ENCODE measurements around the gene FASN.
A peak's percentile ranks its signal among the peaks of the same experiment; 100 is the strongest.
"Not testable (repeated sequence)": the region's sequence is repeated elsewhere in the genome, so short reads cannot be mapped to it uniquely, and the experiment has no call there.

FASN gene

GRCh38 chr17:82098169-82098938, at the start of gene FASN:
Gene FASN (minus strand): TSS chr17:82098236. CDS start chr17:82096445, 1,791 bp downstream.
- peak; percentile 95 for DNase-seq (ENCODE audit: low spot score)

- no peak for DNase-seq (ENCODE audit: low spot score)
These were observed 48.9 kb upstream of the FASN start for GRCh38 chr17:82146663-82147654.

GRCh38 chr17:82145550-82146155, 47.6 kb upstream of the FASN start:
- DNase-seq (ENCODE audit: low spot score): no peak

- no peak for DNase-seq (ENCODE audit: low spot score)
These were observed 45.3 kb upstream of the FASN start for GRCh38 chr17:82143333-82143732.

GRCh38 chr17:82139961-82140360, 41.9 kb upstream of the FASN start:
- not testable (repeated sequence) for DNase-seq (ENCODE audit: low spot score)

- no peak for DNase-seq (ENCODE audit: low spot score)
These were observed 40.5 kb upstream of the FASN start for GRCh38 chr17:82138511-82138992.

GRCh38 chr17:82134101-82134500, 36.1 kb upstream of the FASN start:
- DNase-seq (ENCODE audit: low spot score): no peak

GRCh38 chr17:82133166-82133953, 35.3 kb upstream of the FASN start:
- not testable (repeated sequence) for DNase-seq (ENCODE audit: low spot score)

- no peak for DNase-seq (ENCODE audit: low spot score)
These were observed 31.1 kb upstream of the FASN start for GRCh38 chr17:82129095-82129494.

- DNase-seq (ENCODE audit: low spot score): no peak
These were observed 30.3 kb upstream of the FASN start for GRCh38 chr17:82128287-82128686.

- DNase-seq (ENCODE audit: low spot score): no peak
These were observed 29.7 kb upstream of the FASN start for GRCh38 chr17:82127704-82128103.

- DNase-seq (ENCODE audit: low spot score): no peak
These were observed 29.2 kb upstream of the FASN start for GRCh38 chr17:82127315-82127595.

GRCh38 chr17:82126556-82127314, 28.7 kb upstream of the FASN start:
- no peak for DNase-seq (ENCODE audit: low spot score)

GRCh38 chr17:82124101-82124500, 26.1 kb upstream of the FASN start:
- DNase-seq (ENCODE audit: low spot score): no peak

- no peak for DNase-seq (ENCODE audit: low spot score)
These were observed 23.9 kb upstream of the FASN start for GRCh38 chr17:82121660-82122629.

- DNase-seq (ENCODE audit: low spot score): no peak
These were observed 23.2 kb upstream of the FASN start for GRCh38 chr17:82121246-82121645.

GRCh38 chr17:82120148-82120547, 22.1 kb upstream of the FASN start:
- no peak for DNase-seq (ENCODE audit: low spot score)

- no peak for DNase-seq (ENCODE audit: low spot score)
These were observed 20.9 kb upstream of the FASN start for GRCh38 chr17:82118815-82119380.

- DNase-seq (ENCODE audit: low spot score): no peak
These were observed 20.3 kb upstream of the FASN start for GRCh38 chr17:82118168-82118814.
